MCF 10A (cell line): ENCODE results near the gene EGFL8. TPM values are rescaled to one million over a fixed set of nuclear protein-coding genes. Genes with fewer than 3 reads are reported as not detected.
A peak's percentile ranks its signal among the peaks of the same experiment; 100 is the strongest.

ENCODE experiments used
- BruUV-seq: library from RNA; stranded (reverse); fragments of 400-500 nt; replicated peaks from 2 replicates; lab custom pipeline; 2021; lab: Mats Ljungman, UMichigan
- CTCF ChIA-PET: fragments of 300-600 bp; sonication (Branson Sonifier 250); formaldehyde crosslinking; extraction: SDS; loops from one replicate; lab custom pipeline; 2021; ENCODE audit warnings: antibody characterized with exemption, inconsistent platforms; lab: Yijun Ruan, JAX
- POLR2A ChIA-PET: fragments of 300-600, 350-650 bp; sonication (Branson Sonifier 250); formaldehyde crosslinking; extraction: SDS; loops from one replicate; lab custom pipeline; 2020; ENCODE audit warnings: antibody characterized with exemption, inconsistent platforms; lab: Yijun Ruan, JAX
- DNase-seq: peaks from one replicate; pipeline ENCODE4 v3.0.0-alpha.2; 2018; ENCODE audit not compliant: unreplicated experiment
- H3K27ac Mint-ChIP-seq: one replicate; pipeline ENCODE4 v1.8.0; 2022; ENCODE audit warnings: mild to moderate bottlenecking, low read depth, mixed read lengths; ENCODE audit not compliant: unreplicated experiment
- H3K27me3 Mint-ChIP-seq: one replicate; pipeline ENCODE4 v1.8.0; 2022; ENCODE audit warnings: mixed read lengths; ENCODE audit not compliant: insufficient read depth, unreplicated experiment
- H3K36me3 Mint-ChIP-seq: one replicate; pipeline ENCODE4 v1.8.0; 2022; ENCODE audit warnings: mild to moderate bottlenecking, moderate library complexity, mixed read lengths; ENCODE audit not compliant: insufficient read depth, unreplicated experiment
- H3K4me1 Mint-ChIP-seq: one replicate; pipeline ENCODE4 v1.8.0; 2022; ENCODE audit warnings: mixed read lengths; ENCODE audit not compliant: insufficient read depth, unreplicated experiment
- H3K4me3 Mint-ChIP-seq: one replicate; pipeline ENCODE4 v1.8.0; 2022; ENCODE audit warnings: mild to moderate bottlenecking, moderate library complexity, mixed read lengths; ENCODE audit not compliant: unreplicated experiment
- H3K9me3 Mint-ChIP-seq: one replicate; pipeline ENCODE4 v1.8.0; 2022; ENCODE audit warnings: mixed read lengths; ENCODE audit not compliant: unreplicated experiment
- intact Hi-C: fragments of 100-400 bp; cut with micrococcal nuclease; formaldehyde crosslinking; loops from 2 replicates; pipeline ENCODE4 v1.14.1; 2022
- total RNA-seq: library from RNA; stranded (reverse); gene quantifications from 2 replicates; pipeline ENCODE4 v1.2.3, GENCODE V29; 2022
- TF ChIP-seq, protein P1 (sequence below): fragments of 200-600 bp; IDR thresholded peaks from one replicate; pipeline ENCODE4 v1.8.0; 2022; ENCODE audit warnings: antibody characterized with exemption, mild to moderate bottlenecking; ENCODE audit not compliant: unreplicated experiment

EGFL8 gene
- total RNA-seq, 1 experiment from 2014 or later, result 3.1 TPM

DNA sequence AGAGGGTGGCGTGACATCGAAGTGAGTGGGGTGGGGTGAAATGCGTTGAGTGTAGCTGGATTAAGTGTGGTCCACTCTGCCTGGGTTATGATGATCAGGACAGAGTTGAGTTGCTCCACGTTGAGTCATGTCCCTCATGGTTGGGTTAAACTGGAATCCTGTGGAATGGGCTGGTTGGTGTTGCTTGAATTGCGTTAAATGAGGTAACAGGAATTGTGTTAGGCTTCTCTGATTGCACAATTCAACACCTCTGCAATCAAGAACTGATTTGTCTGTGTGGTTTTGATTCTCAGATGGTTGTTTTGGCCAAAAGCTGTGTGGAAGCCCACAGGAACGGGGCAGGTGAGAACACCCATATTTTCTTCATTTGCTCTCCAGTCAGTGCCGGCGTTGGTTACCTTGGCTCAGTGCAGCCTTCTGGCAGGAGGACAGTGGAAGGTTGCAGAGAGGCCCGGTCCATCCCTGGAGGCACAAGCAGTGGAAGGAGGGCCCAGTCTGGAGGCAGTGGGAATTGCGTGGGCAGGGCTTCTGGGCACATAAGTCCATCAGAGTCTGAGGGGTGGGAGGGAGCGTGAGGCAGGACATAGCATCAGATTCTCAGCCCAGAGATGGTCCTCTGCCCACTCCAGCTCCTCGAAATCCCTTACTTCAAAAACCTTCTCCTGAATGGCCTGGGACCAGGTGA lies 47.8 kb downstream of the EGFL8 start:
- POLR2A ChIA-PET, result interaction anchor here (0.6 to 1.2 kb wide), 2 partner anchors 22 to 607 kb away, joined by 3 read pairs; partner anchors contain the start of gene PBX2
- peaks cover 10% of the 10 kb centered on the region for H3K4me1 Mint-ChIP-seq
- peaks cover 19% of the 10 kb centered on the region for H3K27me3 Mint-ChIP-seq
- TF ChIP-seq, protein P1, sequence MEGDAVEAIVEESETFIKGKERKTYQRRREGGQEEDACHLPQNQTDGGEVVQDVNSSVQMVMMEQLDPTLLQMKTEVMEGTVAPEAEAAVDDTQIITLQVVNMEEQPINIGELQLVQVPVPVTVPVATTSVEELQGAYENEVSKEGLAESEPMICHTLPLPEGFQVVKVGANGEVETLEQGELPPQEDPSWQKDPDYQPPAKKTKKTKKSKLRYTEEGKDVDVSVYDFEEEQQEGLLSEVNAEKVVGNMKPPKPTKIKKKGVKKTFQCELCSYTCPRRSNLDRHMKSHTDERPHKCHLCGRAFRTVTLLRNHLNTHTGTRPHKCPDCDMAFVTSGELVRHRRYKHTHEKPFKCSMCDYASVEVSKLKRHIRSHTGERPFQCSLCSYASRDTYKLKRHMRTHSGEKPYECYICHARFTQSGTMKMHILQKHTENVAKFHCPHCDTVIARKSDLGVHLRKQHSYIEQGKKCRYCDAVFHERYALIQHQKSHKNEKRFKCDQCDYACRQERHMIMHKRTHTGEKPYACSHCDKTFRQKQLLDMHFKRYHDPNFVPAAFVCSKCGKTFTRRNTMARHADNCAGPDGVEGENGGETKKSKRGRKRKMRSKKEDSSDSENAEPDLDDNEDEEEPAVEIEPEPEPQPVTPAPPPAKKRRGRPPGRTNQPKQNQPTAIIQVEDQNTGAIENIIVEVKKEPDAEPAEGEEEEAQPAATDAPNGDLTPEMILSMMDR, result no peak
- no TSS peak for BruUV-seq
- H3K36me3 Mint-ChIP-seq, result no peaks in the 10 kb centered on the region
- H3K9me3 Mint-ChIP-seq, result no peaks in the 10 kb centered on the region
- intact Hi-C loops, result no loop called here
- no peak overlapping the region for H3K27ac Mint-ChIP-seq
- no peak overlapping the region for H3K4me3 Mint-ChIP-seq
- peak; percentile 69 for DNase-seq
- CTCF ChIA-PET, result interaction anchor here (0.6 to 1.4 kb wide), 2 partner anchors 42 to 94 kb away, joined by 3 to 4 read pairs; no protein-coding TSS in a partner anchor

DNA sequence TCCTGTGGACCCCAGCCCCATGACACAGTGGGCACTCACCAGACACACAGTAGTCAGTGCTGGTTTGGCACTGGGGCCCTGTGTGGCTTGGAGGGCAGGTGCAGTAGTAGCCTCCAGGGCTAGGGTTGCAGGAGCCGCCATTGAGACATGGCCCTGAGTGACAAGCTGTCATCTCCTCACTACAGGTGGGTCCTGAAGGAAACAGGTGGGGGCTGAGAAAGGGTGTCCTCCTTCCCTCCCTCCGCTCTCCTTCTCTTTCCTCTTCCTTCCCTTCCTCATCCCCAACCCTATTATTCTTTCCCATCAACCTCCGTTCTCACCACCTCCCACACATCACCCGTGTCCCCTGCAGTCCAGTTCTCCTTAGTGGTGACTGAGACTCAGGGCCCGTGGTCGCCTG lies 49.3 kb downstream of the EGFL8 start:
- Mint-ChIP-seq H3K27me3 (peaks cover 34% of the 10 kb centered on the region), H3K27ac (no peak overlapping the region), H3K9me3 (no peaks in the 10 kb centered on the region), H3K4me1 (peaks cover 10% of the 10 kb centered on the region), H3K4me3 (no peak overlapping the region), H3K36me3 (no peaks in the 10 kb centered on the region)
- no TSS peak for BruUV-seq
- ChIA-PET CTCF (interaction anchor here (0.6 to 0.7 kb wide), 2 partner anchors 18 to 490 kb away, joined by 3 to 4 read pairs; no protein-coding TSS in a partner anchor), POLR2A (no interaction called here)
- TF ChIP-seq, protein P1, result no peak
- intact Hi-C loops, result no loop called here
- DNase-seq, result no peak

DNA sequence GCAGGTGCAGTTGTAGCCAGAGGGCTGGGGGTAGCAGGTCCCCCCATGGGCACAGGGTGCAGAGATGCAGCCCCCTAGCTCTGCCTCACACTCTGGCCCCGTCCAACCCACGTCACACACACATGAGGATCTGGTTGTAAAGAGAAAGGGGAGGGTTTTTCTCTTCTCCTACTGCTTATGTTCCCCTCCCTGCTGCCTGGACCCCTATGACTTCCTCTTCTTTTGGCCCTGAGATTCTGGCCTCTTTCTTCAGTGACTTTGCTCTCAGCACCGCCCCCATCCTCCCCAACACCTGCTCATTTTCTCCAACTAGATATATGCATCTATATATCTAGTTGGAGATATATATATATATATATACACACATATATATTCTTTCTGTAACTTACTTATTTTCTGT lies 49.7 kb downstream of the EGFL8 start:
- no peak for DNase-seq
- H3K27me3 Mint-ChIP-seq, result peaks cover 38% of the 10 kb centered on the region
- peaks cover 10% of the 10 kb centered on the region for H3K4me1 Mint-ChIP-seq
- BruUV-seq, result no TSS peak
- H3K4me3 Mint-ChIP-seq, result no peak overlapping the region
- TF ChIP-seq, protein P1, result no peak
- ChIA-PET POLR2A (interaction anchor here (0.6 to 1.5 kb wide), 2 partner anchors 19 to 653 kb away, joined by 3 to 4 read pairs; no protein-coding TSS in a partner anchor), CTCF (no interaction called here)
- H3K27ac Mint-ChIP-seq, result no peak overlapping the region
- intact Hi-C loops, result no loop called here
- H3K9me3 Mint-ChIP-seq, result no peaks in the 10 kb centered on the region
- H3K36me3 Mint-ChIP-seq, result no peaks in the 10 kb centered on the region

DNA sequence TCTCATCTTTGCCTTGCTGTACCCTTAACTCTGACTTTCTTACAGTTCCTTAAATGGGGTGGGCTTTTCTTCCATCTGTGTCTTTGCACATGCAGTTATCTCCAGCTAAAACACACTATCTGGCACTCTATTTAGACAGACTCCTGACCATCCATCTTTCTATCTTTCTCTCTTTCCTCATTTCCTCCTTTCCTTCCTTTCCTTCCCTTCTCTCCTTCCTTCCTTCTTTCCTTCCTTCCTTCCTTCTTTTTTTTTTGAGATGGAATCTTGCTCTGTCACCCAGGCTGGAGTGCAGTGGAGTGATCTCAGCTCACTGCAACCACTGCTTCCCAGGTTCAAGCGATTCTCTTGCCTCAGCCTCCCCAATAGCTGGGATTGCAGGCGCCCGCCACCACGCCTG lies 51.2 kb downstream of the EGFL8 start:
- TF ChIP-seq, protein P1, result no peak
- H3K27ac Mint-ChIP-seq, result peak overlapping the region; percentile 30
- BruUV-seq, result no TSS peak
- CTCF ChIA-PET, result no interaction called here
- no peaks in the 10 kb centered on the region for H3K9me3 Mint-ChIP-seq
- H3K4me3 Mint-ChIP-seq, result no peak overlapping the region
- intact Hi-C loops, result no loop called here
- peaks cover 53% of the 10 kb centered on the region for H3K27me3 Mint-ChIP-seq
- POLR2A ChIA-PET, result interaction anchor here (1.5 kb wide), 1 partner anchor 20 kb away, joined by 4 read pairs; no protein-coding TSS in a partner anchor
- peaks cover 10% of the 10 kb centered on the region for H3K4me1 Mint-ChIP-seq
- H3K36me3 Mint-ChIP-seq, result no peaks in the 10 kb centered on the region
- no peak for DNase-seq
